Limb (tissue), 2 donors: ENCODE results near the gene TRPC3.

ENCODE experiments used
- DNase-seq, 2 donors: peaks; one replicate each; pipeline ENCODE4 v3.0.0-alpha.2; 2016; ENCODE audit errors: extremely low spot score in 2 of 2

Gene TRPC3

DNA sequence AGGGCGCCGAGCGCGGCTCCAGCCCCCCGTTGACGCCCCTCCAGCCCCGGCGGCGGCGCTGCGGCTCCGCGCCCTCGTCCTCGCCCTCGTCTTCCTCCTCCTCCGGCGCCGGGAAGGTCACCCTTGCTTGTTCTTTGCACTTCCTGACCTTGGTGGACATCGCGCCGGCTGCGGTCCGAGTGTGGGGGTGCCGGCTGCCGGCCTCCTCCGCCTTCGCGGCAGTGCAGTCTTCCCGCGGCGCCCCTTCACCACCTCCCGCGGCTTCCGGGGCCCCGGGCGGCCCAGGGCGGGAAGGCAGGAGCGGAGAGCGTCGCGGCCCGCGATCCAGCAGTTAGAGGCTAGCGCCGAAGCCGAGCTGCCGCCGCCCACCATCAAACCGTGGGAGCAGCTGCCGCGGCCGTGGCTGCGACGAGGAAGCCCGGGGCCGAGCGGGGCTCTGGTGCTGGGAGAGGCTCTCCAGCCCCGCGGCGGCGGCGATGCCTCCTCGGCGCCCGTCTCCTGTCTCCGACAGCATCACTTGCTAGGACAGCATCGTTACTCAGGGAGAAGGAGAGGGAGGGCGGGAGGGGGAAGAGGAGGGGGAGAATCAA, at the start of gene TRPC3:
Gene TRPC3, minus strand, starts transcription at position 540 of the 590 bp plus-strand sequence. Its CDS starts 380 bp downstream, at position 160.
- DNase-seq, result peak in 1 of 2 donors; percentile 68

DNA sequence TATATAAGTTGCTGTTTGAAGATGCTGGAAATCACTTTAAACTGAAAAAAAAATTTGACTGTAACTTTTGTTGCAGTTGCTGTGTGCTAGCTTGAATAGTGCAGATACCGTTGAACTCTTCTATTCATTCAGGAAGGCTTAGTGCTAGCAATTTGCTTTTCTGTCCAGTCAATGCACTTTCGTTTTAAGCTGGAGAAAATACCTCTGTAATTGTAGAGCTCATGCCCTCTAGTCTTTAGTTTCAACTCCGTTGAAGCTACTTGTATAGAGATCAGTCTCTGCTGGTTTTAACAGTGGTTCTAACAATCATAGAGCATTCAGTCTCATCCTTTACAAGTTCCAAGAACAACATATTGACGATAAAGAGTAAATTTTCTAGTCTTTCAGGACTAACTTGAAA, 49.0 kb upstream of the TRPC3 start:
- no peak for DNase-seq

DNA sequence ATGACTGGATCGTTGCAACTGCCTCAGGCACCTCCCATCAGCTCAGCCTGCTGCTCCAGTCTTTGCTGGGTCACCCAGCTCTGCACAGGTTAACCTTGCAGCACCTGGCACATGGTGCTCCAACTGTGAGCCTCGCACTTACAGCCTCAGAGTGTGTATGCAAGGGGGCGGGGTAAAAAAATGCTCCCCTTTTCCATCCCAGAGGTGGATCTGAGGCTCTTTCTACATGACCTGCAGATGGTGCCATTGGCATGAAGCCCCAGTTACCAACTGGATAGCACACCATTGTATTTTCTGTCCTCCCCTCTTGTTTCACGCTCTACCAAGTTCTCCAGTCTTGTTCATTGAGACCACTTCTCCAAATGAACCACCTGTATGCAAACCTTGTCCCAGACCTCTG, 46.2 kb upstream of the TRPC3 start:
- no peak for DNase-seq

DNA sequence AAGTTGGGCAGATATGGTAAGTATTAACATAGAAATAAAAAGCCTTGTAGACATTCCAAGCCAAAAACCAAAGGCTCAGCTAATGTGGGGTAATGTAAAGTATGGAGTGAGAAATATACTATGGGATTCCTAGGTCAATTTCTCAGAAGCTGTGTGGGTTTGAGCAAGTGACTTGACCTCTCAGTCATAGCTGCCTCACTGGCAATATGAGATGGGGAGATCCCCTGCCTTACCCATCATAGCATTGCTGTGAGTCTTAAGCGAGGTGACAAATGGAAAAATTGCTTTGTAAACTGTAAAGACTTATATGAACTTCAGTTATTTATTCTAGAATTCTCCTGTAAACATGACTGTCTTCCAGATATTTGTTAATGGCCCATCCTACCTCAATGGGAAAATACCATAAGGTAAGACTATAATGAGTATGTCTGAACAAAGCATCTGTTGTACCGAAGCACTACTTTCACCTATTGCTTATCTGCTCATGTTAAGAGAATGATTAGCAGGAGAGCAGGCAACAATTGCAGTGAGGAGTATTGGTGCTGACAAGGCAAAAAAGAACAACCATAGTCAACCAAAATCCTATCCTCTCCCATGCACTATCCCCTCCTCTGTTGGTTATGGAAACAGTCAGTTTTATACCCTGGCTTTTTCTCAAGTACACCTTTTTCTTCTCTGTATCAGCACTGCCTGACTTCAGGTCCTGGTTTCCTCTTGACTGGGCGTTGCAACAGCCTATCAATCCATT, 44.1 kb upstream of the TRPC3 start:
- no peak for DNase-seq

DNA sequence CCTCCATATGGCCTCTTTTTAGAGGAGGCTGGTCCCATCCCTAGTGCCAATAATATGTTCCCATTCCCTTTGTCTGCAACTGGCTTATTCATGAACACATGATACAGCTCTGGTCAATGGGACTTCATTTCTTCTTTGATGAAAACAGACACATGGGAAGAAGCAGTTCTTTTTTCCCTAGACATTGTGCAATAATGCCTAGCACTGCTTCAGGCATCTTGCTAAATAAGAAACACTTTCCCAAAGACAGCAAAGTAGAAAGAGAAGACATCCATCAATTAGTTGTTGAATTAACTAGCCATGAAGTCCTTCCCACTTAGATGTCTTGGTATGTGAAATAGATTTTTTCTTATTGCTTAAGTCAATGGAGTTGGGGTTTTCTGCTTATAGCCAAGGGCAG, 40.1 kb upstream of the TRPC3 start:
- DNase-seq, result no peak

- no peak for DNase-seq
These were observed 38.6 kb upstream of the TRPC3 start for GRCh38 chr4:121990489-121990888.

DNA sequence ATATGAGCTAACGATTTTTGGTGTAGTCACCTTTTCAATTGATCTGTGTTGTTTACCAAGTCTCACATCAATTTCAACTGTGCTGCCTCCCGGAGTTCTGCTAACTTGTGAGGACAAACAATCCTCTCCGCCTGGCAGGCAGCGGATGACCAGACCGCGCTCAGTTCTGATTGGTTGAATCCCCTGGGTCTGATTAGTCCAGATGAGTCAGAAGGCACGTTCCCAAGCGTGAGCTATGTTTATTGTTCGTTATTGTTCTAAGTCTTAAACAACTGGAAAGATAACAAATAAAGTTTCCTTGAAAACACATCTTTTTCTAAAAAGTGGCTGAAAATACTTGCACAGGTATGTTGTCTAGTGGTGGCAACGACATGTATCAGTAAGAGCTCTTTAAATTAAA, 37.9 kb upstream of the TRPC3 start:
- no peak for DNase-seq

GRCh38 chr4:121988950-121989349, 37.1 kb upstream of the TRPC3 start:
- no peak for DNase-seq

GRCh38 chr4:121980643-121981042, 28.8 kb upstream of the TRPC3 start:
- DNase-seq, result peak; percentile 5 to 45

DNA sequence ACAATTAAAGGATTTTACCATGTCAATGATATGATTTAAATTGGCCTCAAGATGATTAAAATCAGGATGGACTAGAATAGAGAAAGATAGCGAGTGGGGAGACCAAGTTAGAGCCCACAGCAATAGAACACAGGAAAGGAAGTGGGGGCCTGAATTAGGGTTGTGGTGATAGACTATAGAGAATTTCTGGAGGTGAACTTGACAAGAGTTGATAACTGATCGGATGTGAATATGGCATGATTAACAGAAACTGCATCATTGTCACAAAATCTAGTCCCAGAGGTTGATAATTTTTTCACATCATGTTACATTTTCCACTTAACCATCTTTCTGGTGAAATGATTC, 26.3 kb upstream of the TRPC3 start:
- DNase-seq, result no peak

GRCh38 chr4:121977251-121978171, 25.7 kb upstream of the TRPC3 start:
- no peak for DNase-seq

DNA sequence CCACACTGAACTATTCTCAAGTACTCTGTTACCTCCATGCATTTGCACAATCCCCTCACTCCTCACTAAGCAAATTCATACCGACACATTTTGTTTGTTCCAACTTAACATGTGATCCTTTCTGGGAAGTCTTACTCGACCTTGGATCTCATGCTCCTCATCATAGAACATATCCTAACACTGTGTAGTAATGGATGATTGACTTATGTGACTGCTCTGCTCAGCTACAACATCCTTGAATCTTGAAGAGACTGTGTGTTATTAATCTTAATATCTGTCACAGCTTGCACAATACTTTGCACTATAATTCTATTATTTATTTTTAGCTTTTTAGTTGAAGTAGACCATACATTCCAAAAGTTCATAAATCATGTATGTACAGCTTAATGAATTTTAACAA, 23.9 kb upstream of the TRPC3 start:
- DNase-seq, result no peak

- DNase-seq, result no peak
These were observed 22.0 kb upstream of the TRPC3 start for GRCh38 chr4:121973816-121974215.

- DNase-seq, result no peak
These were observed 17.0 kb upstream of the TRPC3 start for GRCh38 chr4:121968859-121969258.

DNA sequence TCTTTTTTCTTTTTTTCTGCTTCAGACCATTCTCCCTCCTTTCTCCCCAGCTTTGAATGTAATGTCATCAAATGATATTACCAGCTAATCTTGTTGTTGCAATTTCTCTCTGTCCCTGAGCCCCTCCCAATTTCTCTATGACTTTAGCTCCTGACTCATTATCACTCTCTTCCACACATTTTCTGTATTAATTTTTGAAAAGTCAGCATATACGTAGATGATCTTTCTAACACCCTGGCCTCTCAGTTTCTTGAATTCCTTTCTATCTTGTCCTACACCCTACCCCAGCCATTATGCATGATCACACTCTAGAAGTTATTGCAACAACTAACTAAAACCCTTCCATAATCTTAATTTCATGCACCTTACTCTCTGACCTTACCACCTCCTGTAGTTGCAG, 13.1 kb upstream of the TRPC3 start:
- no peak for DNase-seq

- no peak for DNase-seq
These were observed 9.0 kb upstream of the TRPC3 start for GRCh38 chr4:121960818-121961217.

GRCh38 chr4:121958777-121959176, 6.9 kb upstream of the TRPC3 start:
- no peak for DNase-seq

GRCh38 chr4:121957266-121957665, 5.4 kb upstream of the TRPC3 start:
- no peak for DNase-seq

DNA sequence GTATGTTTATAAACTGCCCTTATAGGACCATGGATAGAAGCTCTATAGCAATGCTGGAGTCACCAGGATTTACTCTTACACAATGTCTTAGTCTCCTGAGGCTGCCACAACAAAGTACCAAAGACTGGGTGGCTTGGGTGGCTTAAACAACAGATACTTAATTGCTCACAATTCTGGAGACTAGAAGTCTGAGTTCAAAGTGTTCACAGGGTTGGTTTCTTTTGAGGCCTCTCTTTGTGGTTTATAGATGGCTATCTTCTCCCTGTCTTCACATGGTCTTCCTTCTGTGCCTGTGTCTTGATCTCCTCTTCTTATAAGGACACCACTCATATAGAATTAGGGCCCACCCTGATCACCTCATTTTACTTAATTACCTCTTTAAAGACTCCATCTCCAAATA, 2.0 kb upstream of the TRPC3 start:
- no peak for DNase-seq

DNA sequence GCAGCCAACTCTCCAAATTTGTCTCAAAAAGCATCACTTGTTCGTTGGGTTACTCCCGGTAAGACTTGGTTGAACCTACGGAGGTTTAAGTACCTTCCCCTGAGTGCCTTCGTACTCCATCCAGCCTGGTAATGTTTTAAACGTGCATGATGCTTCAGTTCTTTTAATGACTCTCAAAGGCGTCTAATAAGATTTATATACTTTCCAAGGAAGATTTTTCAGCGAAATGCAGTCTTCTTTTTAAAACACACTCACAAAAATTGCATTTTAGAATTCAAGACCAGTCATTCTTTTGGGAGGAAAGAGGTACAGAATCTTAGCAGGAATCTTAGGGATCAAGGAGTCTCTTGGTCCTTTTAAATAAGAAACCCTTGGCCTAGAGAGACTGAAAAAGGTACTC, 430 bp upstream of the TRPC3 start:
- no peak for DNase-seq

- DNase-seq, result peak; percentile 19 to 62
These were observed 960 bp downstream of the TRPC3 start for GRCh38 chr4:121950680-121951520.
